NB4 (cell line): ENCODE measurements around the gene TRIOBP.

Experiments
- CTCF ChIP-seq: IDR thresholded peaks from one replicate; pipeline ENCODE4 v1.5.1; 2012; ENCODE audit warnings: low read depth, low read length
- MAX ChIP-seq: IDR thresholded peaks from 2 replicates; pipeline ENCODE4 v1.6.1; 2011; ENCODE audit warnings: low read depth, low read length
- MYC ChIP-seq: IDR thresholded peaks from 2 replicates; pipeline ENCODE4 v1.6.1; 2011; ENCODE audit warnings: low read depth, low read length
- POLR2A ChIP-seq: IDR thresholded peaks from 2 replicates; pipeline ENCODE4 v1.6.1; 2011; ENCODE audit warnings: mild to moderate bottlenecking; ENCODE audit not compliant: insufficient read length; ENCODE audit errors: extremely low read depth

- TF ChIP-seq CTCF (no peak), POLR2A (no peak), MAX (no peak), MYC (no peak)
Measured at GRCh38 chr22:37759281-37759680, 62.4 kb downstream of the TRIOBP start.
